Colonic mucosa (tissue), 4 donors: ENCODE data around the gene BTG4. TPM values are rescaled to one million over a fixed set of nuclear protein-coding genes. Genes with fewer than 3 reads are reported as not detected.
A peak's percentile ranks its signal among the peaks of the same experiment; 100 is the strongest.

Experiments
- DNase-seq: peaks from one replicate; pipeline ENCODE4 v3.0.0-alpha.2; 2020
- H3K27ac ChIP-seq: fragments of 200-600 bp; one replicate; pipeline ENCODE4 v1.8.0; 2021
- H3K27me3 ChIP-seq: fragments of 200-600 bp; one replicate; pipeline ENCODE4 v1.8.0; 2021
- H3K36me3 ChIP-seq: fragments of 200-600 bp; one replicate; pipeline ENCODE4 v1.8.0; 2021
- H3K4me1 ChIP-seq: fragments of 200-600 bp; one replicate; pipeline ENCODE4 v1.8.0; 2021; ENCODE audit warnings: mild to moderate bottlenecking
- H3K4me3 ChIP-seq: fragments of 200-600 bp; one replicate; pipeline ENCODE4 v1.8.0; 2021
- H3K9ac ChIP-seq, 2 donors: one replicate each; pipeline ENCODE4 v1.7.0; 2013; ENCODE audit warnings: control low read depth in 2 of 2, low read depth in 2 of 2, low read length in 2 of 2
- H3K9me3 ChIP-seq: fragments of 200-600 bp; one replicate; pipeline ENCODE4 v1.8.0; 2021
- intact Hi-C: fragments of 100-400 bp; cut with DNase I; formaldehyde crosslinking; loops from one replicate; pipeline ENCODE4 v1.14.1; 2022
- total RNA-seq, 2 donors: library from RNA; stranded (reverse); fragmentation: NEBNext Ultra II Directional in 1 of 2; extraction: Animal tissue kit (Norgen Biotek cat#: 25700) in 1 of 2; gene quantifications; one replicate each; pipeline ENCODE4 v1.2.1, GENCODE V29; 2021
- TF ChIP-seq, protein P1 (sequence below): fragments of 200-600 bp; IDR thresholded peaks from one replicate; pipeline ENCODE4 v1.8.0; 2022; ENCODE audit warnings: antibody characterized with exemption, mild to moderate bottlenecking
- donor health status: healthy.
- donor health status: DM: no; HTN: no; CAD: no.
- donor health status: DM: no; HTN: no; CAD: no.

Gene BTG4
- total RNA-seq, 2 donors from 2014 or later: not detected

DNA sequence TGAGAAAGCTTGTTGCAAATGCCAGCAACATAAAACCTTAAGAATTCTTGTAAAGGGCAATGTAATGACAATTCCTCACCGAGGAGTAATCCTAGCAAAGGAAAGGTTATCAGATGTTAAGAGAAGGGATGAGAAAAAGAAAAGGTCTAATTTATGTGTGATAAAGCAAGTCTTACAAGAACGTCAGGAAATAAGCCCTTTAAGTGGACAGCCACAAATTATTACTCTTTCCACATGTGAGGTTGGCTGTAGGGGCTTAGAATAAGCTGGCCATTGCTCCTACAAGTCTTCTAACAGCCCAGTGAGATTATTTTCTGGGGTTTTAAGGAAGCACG, 37.6 kb upstream of the BTG4 start:
- H3K9ac ChIP-seq: no peak overlapping the region
- intact Hi-C loops: no loop called here
- H3K4me1 ChIP-seq: no peaks in the 10 kb centered on the region
- TF ChIP-seq, protein P1, sequence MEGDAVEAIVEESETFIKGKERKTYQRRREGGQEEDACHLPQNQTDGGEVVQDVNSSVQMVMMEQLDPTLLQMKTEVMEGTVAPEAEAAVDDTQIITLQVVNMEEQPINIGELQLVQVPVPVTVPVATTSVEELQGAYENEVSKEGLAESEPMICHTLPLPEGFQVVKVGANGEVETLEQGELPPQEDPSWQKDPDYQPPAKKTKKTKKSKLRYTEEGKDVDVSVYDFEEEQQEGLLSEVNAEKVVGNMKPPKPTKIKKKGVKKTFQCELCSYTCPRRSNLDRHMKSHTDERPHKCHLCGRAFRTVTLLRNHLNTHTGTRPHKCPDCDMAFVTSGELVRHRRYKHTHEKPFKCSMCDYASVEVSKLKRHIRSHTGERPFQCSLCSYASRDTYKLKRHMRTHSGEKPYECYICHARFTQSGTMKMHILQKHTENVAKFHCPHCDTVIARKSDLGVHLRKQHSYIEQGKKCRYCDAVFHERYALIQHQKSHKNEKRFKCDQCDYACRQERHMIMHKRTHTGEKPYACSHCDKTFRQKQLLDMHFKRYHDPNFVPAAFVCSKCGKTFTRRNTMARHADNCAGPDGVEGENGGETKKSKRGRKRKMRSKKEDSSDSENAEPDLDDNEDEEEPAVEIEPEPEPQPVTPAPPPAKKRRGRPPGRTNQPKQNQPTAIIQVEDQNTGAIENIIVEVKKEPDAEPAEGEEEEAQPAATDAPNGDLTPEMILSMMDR: no peak
- H3K9me3 ChIP-seq: no peaks in the 10 kb centered on the region
- H3K27me3 ChIP-seq: no peaks in the 10 kb centered on the region
- no peak overlapping the region for H3K4me3 ChIP-seq
- no peak overlapping the region for H3K27ac ChIP-seq
- no peak for DNase-seq
- H3K36me3 ChIP-seq: no peaks in the 10 kb centered on the region

GRCh38 chr11:111549196-111549868, 37.1 kb upstream of the BTG4 start:
- intact Hi-C loops: no loop called here

GRCh38 chr11:111548525-111548924, 36.3 kb upstream of the BTG4 start:
- no peaks in the 10 kb centered on the region for H3K36me3 ChIP-seq
- H3K4me3 ChIP-seq: no peak overlapping the region
- TF ChIP-seq, protein P1: no peak
- DNase-seq: no peak
- no peak overlapping the region for H3K9ac ChIP-seq
- no peaks in the 10 kb centered on the region for H3K27me3 ChIP-seq
- no peaks in the 10 kb centered on the region for H3K4me1 ChIP-seq
- intact Hi-C loops: no loop called here
- no peak overlapping the region for H3K27ac ChIP-seq
- H3K9me3 ChIP-seq: no peaks in the 10 kb centered on the region

More at GRCh38 chr11:111549196-111549868, 37.1 kb upstream of the BTG4 start:
- Histone ChIP-seq H3K4me3 (no peak overlapping the region), H3K9me3 (no peaks in the 10 kb centered on the region), H3K9ac (no peak overlapping the region), H3K36me3 (no peaks in the 10 kb centered on the region), H3K4me1 (no peaks in the 10 kb centered on the region), H3K27ac (no peak overlapping the region), H3K27me3 (no peaks in the 10 kb centered on the region)
- DNase-seq: no peak
- TF ChIP-seq, protein P1: no peak

GRCh38 chr11:111542606-111543275, 30.6 kb upstream of the BTG4 start:
- no peak overlapping the region for H3K4me3 ChIP-seq
- no peaks in the 10 kb centered on the region for H3K9me3 ChIP-seq
- no peak overlapping the region for H3K9ac ChIP-seq
- intact Hi-C loops: no loop called here
- H3K4me1 ChIP-seq: peaks cover 3% of the 10 kb centered on the region
- H3K27ac ChIP-seq: no peak overlapping the region
- H3K36me3 ChIP-seq: no peaks in the 10 kb centered on the region
- TF ChIP-seq, protein P1: no peak
- H3K27me3 ChIP-seq: peaks cover 23% of the 10 kb centered on the region
- DNase-seq: no peak

DNA sequence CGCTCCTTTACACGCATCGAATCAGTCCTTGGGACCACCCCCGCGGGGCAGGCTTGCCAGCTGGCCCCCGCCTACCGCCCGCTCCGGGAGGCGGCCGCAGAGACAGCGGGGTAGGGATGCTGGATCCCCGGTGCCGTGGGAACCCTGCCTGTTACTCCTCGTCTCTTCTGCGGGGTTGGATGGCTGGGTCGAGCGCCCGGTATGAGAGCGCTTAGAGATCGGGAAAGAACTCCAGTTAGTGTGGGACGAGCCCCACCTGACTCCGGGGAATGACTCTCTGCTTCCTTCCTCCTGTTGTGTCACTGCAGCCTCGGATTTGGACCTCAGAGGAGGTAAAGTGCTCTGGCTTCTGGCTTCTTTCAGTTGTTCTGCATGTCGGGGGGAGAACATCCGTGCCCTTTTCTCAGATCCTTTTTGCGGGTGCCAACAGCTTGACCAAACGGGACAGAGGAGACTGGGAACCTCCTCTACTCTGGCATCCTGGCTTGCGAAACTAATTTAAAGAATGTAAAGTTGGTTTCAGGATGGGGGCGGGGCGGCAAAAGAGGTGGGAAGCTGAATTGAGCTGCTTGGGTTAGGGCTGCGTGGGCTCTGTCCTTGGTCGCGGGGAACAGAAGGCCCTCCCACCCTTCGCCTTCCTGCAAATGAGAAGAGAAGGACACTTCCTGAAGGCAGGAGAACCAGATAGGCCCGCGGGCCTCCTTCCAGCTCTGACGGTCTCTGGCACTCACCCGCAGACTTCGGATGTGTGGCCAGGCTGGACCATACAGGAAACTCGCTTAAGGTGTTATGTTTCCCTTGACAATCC, 29.3 kb upstream of the BTG4 start:
- no peaks in the 10 kb centered on the region for H3K9me3 ChIP-seq
- H3K36me3 ChIP-seq: no peaks in the 10 kb centered on the region
- peaks cover 3% of the 10 kb centered on the region for H3K4me1 ChIP-seq
- peak overlapping the region; percentile 41 for H3K27ac ChIP-seq
- intact Hi-C loops: no loop called here
- H3K4me3 ChIP-seq: peak overlapping the region; percentile 43
- peak; percentile 20 for DNase-seq
- H3K9ac ChIP-seq: peak overlapping the region; percentile 23 to 47
- TF ChIP-seq, protein P1: no peak
- peaks cover 23% of the 10 kb centered on the region for H3K27me3 ChIP-seq
